K562 (cell line): ENCODE measurements around the gene NSUN6.

Source experiments
- TF ChIP-seq, protein P1 (sequence below): fragments of 450-650 bp; formaldehyde crosslinking; IDR thresholded peaks from 2 replicates; pipeline ENCODE4 v1.4.0; 2020; ENCODE audit warnings: mild to moderate bottlenecking, mixed read lengths
- TF ChIP-seq, protein P2 (sequence below), 2 experiments: fragments of 450-650 bp in 1 of 2; sonication (generic) in 1 of 2; formaldehyde crosslinking; conservative IDR thresholded peaks; 2 replicates each; pipeline versions ENCODE4 v1.4.0 to v1.8.1; 2020 to 2022; ENCODE audit warnings: mild to moderate bottlenecking in 1 of 2, missing genetic modification reagents in 1 of 2

DNA sequence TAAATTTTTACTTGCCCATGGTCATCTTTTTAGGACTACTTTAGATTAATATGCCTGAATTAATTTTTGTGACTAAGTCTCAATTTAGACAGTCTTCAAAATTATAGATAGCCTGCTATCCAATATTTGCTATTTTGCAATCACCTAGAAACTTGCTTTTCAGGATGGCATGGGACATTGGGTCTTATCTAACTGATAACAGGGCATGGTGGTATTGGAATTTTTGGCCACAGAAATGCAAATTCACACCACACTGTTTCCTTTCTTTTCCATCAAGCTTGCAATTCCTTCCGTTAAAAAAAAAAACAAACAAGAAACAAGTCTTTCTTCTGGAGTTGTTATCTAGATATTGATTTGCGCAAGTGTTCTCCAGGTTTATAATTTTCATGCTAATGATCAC, 16.6 kb upstream of the NSUN6 start:
- TF ChIP-seq, protein P1, sequence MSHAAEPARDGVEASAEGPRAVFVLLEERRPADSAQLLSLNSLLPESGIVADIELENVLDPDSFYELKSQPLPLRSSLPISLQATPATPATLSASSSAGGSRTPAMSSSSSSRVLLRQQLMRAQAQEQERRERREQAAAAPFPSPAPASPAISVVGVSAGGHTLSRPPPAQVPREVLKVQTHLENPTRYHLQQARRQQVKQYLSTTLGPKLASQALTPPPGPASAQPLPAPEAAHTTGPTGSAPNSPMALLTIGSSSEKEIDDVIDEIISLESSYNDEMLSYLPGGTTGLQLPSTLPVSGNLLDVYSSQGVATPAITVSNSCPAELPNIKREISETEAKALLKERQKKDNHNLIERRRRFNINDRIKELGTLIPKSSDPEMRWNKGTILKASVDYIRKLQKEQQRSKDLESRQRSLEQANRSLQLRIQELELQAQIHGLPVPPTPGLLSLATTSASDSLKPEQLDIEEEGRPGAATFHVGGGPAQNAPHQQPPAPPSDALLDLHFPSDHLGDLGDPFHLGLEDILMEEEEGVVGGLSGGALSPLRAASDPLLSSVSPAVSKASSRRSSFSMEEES (CRISPR knock-in tag): no peak
- TF ChIP-seq, protein P2, sequence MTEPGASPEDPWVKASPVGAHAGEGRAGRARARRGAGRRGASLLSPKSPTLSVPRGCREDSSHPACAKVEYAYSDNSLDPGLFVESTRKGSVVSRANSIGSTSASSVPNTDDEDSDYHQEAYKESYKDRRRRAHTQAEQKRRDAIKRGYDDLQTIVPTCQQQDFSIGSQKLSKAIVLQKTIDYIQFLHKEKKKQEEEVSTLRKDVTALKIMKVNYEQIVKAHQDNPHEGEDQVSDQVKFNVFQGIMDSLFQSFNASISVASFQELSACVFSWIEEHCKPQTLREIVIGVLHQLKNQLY (CRISPR knock-in tag; conservative IDR thresholded peaks at IDR 0.05): no peak
